Epithelial cell of proximal tubule (primary cell): ENCODE measurements around the gene FGF21. TPM values are rescaled to one million over a fixed set of nuclear protein-coding genes. Genes with fewer than 3 reads are reported as not detected.
A peak's percentile ranks its signal among the peaks of the same experiment; 100 is the strongest.

ENCODE experiments used
- DNase-seq: peaks from one replicate; pipeline ENCODE4 v3.0.0-alpha.2; 2011; ENCODE audit warnings: low read depth
- H3K4me3 ChIP-seq: 2 replicates; pipeline ENCODE4 v1.5.1; 2011; ENCODE audit warnings: low read depth, mild to moderate bottlenecking, low read length
- total RNA-seq: library from RNA; depleted of rRNA; stranded (reverse); fragments of >200 nt; gene quantifications from 2 replicates; pipeline ENCODE4 v1.2.3, GENCODE V29; 2015
- TF ChIP-seq, protein P1 (sequence below): conservative IDR thresholded peaks from 2 replicates; pipeline ENCODE4 v1.5.1; 2012; ENCODE audit warnings: low read depth, mild to moderate bottlenecking, low read length

Gene FGF21
- total RNA-seq, result not detected in 2 replicates

GRCh38 chr19:48755084-48755641, at the start of gene FGF21:
TSS of gene FGF21 (plus strand) at chr19:48755524. CDS start at chr19:48756237, 713 bp downstream.
- TF ChIP-seq, protein P1, sequence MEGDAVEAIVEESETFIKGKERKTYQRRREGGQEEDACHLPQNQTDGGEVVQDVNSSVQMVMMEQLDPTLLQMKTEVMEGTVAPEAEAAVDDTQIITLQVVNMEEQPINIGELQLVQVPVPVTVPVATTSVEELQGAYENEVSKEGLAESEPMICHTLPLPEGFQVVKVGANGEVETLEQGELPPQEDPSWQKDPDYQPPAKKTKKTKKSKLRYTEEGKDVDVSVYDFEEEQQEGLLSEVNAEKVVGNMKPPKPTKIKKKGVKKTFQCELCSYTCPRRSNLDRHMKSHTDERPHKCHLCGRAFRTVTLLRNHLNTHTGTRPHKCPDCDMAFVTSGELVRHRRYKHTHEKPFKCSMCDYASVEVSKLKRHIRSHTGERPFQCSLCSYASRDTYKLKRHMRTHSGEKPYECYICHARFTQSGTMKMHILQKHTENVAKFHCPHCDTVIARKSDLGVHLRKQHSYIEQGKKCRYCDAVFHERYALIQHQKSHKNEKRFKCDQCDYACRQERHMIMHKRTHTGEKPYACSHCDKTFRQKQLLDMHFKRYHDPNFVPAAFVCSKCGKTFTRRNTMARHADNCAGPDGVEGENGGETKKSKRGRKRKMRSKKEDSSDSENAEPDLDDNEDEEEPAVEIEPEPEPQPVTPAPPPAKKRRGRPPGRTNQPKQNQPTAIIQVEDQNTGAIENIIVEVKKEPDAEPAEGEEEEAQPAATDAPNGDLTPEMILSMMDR, result no peak
- H3K4me3 ChIP-seq, result no peak within 1 kb of the TSS
- no peak for DNase-seq

DNA sequence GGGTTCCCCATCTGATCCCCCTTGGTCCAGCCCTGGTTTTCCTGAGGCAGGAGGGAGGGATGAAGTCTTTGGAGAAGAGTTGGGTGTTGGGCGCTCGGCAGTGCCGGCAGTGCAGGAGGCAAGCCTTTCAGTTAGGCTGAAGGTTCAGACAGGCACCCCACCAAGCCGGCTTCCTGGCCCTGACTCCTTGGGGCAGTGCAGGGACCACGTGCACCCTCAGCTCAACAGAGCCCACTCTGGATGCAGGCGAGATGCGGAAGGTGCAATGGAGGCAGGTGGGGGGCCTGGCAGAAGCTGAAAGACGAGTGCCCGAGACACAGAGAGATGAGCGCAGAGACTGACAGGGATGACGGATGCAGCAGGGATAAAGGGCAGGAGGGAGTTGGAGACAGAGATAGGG, 46.9 kb upstream of the FGF21 start:
- no peak for DNase-seq
- TF ChIP-seq, protein P1, result no peak
- no peak overlapping the region for H3K4me3 ChIP-seq

DNA sequence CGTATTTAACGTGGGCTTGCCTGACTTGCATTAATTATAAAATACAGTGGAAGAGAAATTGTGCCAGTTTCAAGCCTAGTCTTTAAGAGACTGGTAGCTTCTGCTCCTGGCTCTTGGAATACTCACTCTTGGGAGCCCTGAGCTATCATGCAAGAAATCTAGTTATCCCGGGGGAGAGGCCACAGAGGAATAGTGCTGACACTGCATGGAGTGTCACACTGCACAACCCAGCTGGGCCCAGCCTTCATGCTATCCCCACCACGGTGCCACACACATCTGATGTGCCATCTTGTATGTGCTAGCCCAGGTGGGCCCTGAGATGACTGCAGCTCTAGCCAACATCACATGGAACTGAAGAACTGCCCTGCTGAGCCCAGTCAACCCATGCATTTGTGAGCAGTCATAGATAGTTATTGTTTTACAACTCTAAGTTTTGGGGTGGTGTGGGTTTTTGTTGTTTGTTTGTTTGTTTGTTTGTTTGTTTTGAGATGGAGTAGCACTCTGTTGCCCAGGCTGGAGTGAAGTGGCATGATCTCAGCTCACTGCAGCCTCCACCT, 44.1 kb upstream of the FGF21 start:
- no peak for DNase-seq
- TF ChIP-seq, protein P1, result no peak
- no peak overlapping the region for H3K4me3 ChIP-seq

- peak overlapping the region; percentile 83 for H3K4me3 ChIP-seq
- TF ChIP-seq, protein P1, result peak; percentile 30
- no peak for DNase-seq
Observed at GRCh38 chr19:48713041-48713863, 42.1 kb upstream of the FGF21 start.

DNA sequence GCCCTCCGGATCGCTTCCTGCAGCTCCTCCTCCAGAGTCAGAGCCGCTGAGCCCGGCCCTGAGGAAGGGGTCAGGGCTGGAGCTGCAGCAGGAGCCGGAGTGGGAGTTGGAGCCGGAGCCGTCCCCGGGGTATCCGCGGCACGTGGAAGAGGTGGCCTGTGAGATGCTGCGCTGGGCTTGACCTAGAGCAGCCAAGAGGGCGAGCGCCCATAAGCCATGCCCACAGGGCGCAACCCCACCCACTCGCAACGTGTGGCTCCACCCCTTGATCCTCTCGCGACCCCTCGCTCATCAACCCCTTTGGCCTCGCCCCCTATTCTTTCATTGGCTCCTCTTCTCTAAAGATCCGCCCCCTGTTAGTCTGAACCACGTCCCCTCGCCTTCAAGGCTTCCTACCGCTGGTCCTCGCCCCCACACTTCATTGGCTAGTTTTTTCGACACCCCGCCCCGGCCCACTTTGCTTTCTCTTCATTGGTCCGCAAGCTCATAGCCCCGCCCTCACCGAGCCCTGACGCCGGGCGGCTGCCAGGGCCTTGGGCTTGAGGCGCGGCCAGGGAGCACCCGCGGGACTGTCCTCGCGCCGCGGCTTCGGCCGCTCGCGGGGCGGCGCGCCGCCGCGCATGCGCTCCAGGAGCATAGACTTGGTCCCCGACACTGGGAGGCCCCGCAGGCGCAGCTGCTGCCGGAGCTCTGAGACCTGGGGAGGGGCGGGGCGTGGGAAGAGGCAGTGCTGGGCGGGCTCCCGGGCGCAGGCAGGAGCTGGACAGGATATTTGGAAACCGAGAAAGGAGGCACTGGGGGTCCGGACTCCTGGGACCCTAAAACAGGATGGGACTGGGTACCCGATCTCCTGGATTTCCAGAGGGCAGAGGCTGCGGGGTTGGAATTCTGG, 41.2 kb upstream of the FGF21 start:
- H3K4me3 ChIP-seq, result peak overlapping the region; percentile 83
- peak; percentile 90 for DNase-seq
- TF ChIP-seq, protein P1, result no peak

GRCh38 chr19:48714759-48715675, 40.3 kb upstream of the FGF21 start:
- TF ChIP-seq, protein P1, result no peak
- H3K4me3 ChIP-seq, result peak overlapping the region; percentile 66
- no peak for DNase-seq
